Mononuclear cell (primary cell): ENCODE data around the gene NEK9. TPM values are rescaled to one million over a fixed set of nuclear protein-coding genes. Genes with fewer than 3 reads are reported as not detected.
"Not testable (repeated sequence)": the region's sequence is repeated elsewhere in the genome, so short reads cannot be mapped to it uniquely, and the experiment has no call there.

Experiments used
- H3K27me3 ChIP-seq: 2 replicates; pipeline ENCODE4 v1.6.0; 2011; ENCODE audit warnings: low read length, control low read depth; ENCODE audit not compliant: insufficient read depth
- H3K4me1 ChIP-seq: 2 replicates; pipeline ENCODE4 v1.5.1; 2011; ENCODE audit warnings: mild to moderate bottlenecking, low read length, control low read depth; ENCODE audit not compliant: insufficient read depth
- H3K4me3 ChIP-seq: 2 replicates; pipeline ENCODE4 v1.5.1; 2011; ENCODE audit warnings: mild to moderate bottlenecking, low read length, moderate library complexity
- H3K9me3 ChIP-seq: 2 replicates; pipeline ENCODE4 v1.5.1; 2011; ENCODE audit warnings: low read depth, mild to moderate bottlenecking, control low read depth, low read length
- total RNA-seq: library from RNA; depleted of rRNA; stranded (reverse); fragments of >200 nt; gene quantifications from one replicate; pipeline ENCODE4 v1.2.3, GENCODE V29; 2012

The NEK9 gene
- total RNA-seq, 1 donor: 33.3 TPM

DNA sequence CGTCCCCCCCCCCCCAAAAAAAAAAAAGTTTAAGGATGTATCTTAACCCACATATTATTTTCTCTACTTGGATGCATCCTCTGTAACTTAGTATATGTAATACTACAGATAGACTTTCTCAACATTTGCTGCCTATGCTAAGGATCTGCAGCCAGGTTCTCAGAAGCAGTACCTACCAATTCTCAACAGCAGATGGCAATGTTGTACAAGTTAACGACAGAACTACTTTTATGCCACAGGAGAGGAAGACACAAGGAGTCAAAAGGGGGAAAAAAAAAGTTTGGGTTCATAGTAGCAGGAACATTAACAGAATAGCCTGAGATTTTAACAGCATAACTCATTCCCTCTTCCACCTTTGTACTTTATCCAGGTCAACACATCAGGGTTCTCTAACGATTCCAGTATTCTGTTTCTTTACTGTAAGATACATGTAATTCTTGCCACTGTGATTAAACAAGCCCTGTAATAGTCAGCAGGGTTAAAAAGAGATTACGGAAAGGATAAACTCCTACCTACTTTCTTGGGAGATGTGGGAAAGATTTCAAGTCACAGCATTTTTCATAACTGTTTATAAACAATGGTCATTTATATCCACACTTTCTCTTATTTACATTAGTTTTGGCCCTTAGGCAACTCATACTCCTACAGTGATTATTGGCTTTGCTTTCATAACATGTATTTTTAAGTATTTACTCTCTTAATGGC, 5.7 kb upstream of the NEK9 start:
- Histone ChIP-seq H3K27me3 (no peaks in the 10 kb centered on the region), H3K4me1 (peaks cover 10% of the 10 kb centered on the region), H3K9me3 (no peaks in the 10 kb centered on the region), H3K4me3 (no peak overlapping the region)

DNA sequence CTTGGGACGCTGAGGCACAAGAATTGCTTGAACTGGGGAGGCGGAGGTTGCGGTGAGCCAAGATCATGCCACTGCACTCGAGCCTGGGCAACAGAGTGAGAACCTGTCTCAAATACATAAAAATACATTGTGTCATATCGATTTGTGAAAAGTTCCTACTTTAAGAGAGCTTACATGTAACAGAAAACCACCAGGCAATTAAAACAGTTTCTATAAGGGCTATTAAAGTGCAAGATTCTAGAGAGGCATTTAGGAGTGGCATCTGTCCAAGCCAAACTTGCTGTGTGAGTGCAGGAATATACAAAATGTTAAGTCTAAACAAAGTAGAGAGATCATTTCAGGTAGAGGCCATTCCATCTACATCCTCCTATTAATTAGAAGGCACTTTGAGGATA, 1.7 kb upstream of the NEK9 start:
- Histone ChIP-seq H3K9me3 (no peaks in the 10 kb centered on the region), H3K27me3 (no peaks in the 10 kb centered on the region), H3K4me1 (peaks cover 41% of the 10 kb centered on the region), H3K4me3 (no peak overlapping the region)

DNA sequence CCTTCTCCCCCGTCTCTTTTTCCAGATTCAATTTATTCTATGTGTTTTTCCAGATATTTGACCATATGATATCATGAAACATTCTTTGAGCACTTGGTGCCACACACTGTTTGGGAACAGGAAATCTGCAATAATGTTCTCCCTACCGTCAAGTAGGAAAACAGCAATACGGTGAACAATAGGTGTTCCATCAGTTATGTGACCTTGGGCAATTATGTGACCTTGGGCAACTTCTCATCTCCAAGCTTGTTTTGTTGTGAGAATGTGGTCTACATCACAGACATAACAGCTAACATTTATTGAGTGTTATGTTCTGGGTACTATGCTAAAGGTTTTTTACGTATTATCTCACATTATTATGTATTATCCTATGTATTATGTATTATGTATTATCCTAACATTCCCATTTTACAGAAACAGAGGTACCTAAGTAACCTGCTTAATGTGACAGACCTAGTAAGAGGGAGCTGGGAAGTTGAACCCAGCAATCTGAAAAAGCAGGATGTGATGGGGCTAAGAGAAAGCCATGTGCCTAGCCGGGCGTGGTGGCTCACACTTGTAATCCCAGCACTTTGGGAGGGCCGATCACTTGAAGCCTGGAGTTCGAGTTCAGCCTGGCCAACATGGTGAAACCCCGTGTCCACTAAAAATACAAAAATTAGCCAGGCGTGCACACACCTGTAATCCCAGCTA, 1.2 kb upstream of the NEK9 start:
- H3K27me3 ChIP-seq: no peaks in the 10 kb centered on the region
- peak overlapping the region; percentile 76 for H3K4me3 ChIP-seq
- H3K4me1 ChIP-seq: peaks cover 41% of the 10 kb centered on the region
- H3K9me3 ChIP-seq: no peaks in the 10 kb centered on the region

DNA sequence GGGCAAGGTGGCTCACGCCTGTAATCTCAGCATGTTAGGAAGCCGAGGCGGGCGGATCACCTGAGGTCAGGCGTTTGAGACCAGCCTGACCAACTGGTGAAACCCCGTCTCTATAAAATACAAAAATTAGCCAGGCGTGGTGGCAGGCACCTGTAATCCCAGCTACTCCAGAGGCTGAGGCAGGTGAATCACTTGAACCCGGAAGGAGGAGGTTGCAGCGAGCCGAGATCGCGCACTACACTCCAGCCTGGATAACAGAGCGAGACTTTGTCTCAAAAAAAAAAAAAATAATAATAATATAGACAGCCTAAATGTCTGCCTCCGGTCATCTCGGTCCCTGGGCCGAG, 599 bp upstream of the NEK9 start:
- peak overlapping the region; percentile 76 for H3K4me3 ChIP-seq
- H3K4me1 ChIP-seq: peaks cover 41% of the 10 kb centered on the region
- H3K27me3 ChIP-seq, H3K9me3 ChIP-seq: not testable (repeated sequence)

DNA sequence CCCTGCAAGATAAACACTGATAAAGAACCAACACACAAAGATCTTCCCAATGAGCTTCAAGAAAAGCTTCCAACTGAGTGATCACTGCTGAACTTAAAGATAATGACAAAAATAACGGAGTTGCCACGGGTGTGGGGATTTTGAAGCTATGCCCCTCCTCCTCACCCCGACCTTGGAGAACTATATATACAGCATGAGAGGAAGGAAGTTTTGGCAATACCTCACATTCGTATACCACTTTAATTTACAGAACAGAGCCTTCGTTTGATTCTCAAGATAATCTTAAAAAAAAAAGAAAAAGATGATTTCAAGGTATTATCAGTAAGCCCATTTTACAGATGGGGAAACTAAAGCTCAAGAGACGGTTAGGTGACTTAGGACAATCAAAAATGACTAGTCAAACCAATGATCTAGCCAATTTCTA, 715 bp downstream of the NEK9 start:
- H3K9me3 ChIP-seq: no peaks in the 10 kb centered on the region
- H3K27me3 ChIP-seq: no peaks in the 10 kb centered on the region
- H3K4me3 ChIP-seq: peak overlapping the region; percentile 76
- H3K4me1 ChIP-seq: peaks cover 52% of the 10 kb centered on the region

DNA sequence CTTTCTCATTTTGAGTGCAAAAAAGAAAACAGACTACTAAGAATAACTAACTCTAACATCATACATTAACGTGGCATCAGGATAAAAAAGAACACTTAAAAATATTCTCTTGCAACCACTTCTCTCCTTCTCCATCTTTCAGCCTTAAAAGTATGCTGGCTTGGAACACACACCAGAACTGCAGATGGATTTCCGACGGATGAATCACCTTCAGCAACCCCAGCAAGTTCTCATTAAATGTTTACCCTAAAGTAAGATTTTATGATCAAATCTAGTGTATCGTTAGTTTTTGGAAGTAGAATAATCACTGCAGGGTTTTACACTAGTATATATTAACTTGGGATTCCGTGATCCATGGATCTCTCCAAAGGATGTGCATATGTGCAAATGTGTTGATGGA, 1.2 kb downstream of the NEK9 start:
- H3K27me3 ChIP-seq: no peaks in the 10 kb centered on the region
- no peaks in the 10 kb centered on the region for H3K9me3 ChIP-seq
- H3K4me3 ChIP-seq: no peak overlapping the region
- peaks cover 57% of the 10 kb centered on the region for H3K4me1 ChIP-seq

DNA sequence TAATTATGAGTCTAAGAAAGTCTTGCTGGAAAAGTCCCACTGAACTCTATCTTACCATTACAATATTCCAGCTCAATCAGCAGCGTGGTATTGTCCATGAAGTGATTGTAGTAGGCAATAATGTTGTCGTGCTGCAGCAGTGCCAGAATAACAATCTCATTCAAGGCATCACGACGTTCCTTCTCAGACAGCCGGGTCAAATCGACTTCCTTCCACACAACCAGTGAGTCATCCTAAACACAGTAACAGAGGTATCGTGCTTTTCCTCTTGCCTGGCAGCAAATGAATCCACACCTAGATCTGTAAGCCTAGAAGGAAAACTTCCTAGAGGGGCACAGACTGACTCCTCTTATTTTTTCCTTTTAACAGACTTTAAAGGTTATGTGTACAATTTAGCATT, 2.9 kb downstream of the NEK9 start:
- Histone ChIP-seq H3K4me1 (peaks cover 63% of the 10 kb centered on the region), H3K27me3 (no peaks in the 10 kb centered on the region), H3K9me3 (no peaks in the 10 kb centered on the region), H3K4me3 (no peak overlapping the region)

DNA sequence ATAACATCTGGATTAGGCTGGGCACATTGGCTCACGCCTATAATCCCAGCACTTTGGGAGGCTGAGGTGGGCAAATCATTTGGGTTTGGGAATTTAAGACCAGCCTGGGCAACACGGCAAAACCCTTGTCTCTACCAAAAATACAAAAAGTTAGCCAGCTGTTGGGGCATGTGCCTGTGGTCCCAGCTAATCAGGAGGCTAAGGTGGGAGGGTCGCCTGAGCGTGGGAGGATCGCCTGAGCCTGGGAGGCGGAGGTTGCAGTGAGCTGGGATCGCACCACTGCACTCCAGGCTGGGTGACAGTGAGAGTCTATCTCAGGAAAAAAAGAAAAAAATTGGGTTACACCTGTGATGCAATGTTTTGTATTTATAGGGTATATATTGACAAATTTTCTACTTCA, 5.3 kb downstream of the NEK9 start:
- H3K4me3 ChIP-seq: no peak overlapping the region
- no peaks in the 10 kb centered on the region for H3K9me3 ChIP-seq
- no peaks in the 10 kb centered on the region for H3K27me3 ChIP-seq
- peaks cover 49% of the 10 kb centered on the region for H3K4me1 ChIP-seq

DNA sequence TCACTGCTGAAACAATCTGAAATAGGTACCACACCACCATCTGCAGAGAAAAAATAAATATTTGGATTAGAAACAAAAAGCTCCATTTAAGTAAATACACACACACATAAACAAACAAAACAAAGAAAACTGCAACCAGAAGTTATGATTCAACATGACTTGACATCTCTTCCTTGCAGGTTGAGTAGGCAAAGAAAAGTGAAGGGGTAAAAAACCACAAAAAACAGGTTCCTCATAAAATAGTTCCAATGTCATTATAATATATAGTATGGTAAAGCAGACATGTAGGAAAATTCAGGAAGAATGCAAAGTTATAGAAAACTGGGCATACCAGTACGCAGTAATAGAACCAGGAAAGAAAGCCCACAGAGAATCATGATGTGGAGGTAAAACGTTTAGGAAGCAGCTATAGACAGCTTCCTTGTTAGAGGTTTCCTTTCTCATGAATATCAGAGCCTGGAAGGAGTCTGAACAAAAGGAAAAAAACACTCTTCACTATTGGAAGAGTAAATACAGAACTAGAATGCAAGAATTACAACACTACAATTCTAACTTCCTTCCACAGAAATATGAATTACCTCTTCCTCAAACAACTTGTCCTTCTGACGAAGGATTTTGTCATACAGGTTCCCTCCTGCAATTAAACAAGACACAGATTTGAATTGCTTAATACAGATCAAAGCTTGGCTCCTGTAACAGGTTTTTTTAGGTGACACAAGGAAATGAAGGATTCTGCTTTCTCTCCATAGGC, 6.1 kb downstream of the NEK9 start:
- Histone ChIP-seq H3K9me3 (no peaks in the 10 kb centered on the region), H3K4me3 (no peak overlapping the region), H3K4me1 (peaks cover 40% of the 10 kb centered on the region), H3K27me3 (no peaks in the 10 kb centered on the region)

DNA sequence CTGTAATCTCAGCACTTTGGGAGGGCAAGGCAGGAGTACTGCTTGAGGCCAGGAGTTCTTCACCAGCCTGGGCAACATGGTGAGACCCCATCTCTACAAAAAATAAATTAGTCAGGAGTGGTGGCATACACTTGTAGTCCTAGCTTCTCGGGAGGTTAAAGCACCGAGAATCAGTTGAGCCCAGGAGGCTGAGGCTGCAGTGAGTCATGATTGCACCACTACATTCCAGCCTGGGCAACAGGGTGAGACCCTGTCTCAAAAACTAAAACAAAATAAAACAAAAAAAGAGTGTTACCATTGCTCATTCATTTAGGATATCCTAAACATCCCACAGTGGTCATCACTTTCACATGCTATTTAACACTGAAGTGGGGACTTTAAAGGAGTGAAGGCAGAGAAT, 7.8 kb downstream of the NEK9 start:
- H3K27me3 ChIP-seq: no peaks in the 10 kb centered on the region
- no peaks in the 10 kb centered on the region for H3K9me3 ChIP-seq
- H3K4me3 ChIP-seq: no peak overlapping the region
- peaks cover 26% of the 10 kb centered on the region for H3K4me1 ChIP-seq

DNA sequence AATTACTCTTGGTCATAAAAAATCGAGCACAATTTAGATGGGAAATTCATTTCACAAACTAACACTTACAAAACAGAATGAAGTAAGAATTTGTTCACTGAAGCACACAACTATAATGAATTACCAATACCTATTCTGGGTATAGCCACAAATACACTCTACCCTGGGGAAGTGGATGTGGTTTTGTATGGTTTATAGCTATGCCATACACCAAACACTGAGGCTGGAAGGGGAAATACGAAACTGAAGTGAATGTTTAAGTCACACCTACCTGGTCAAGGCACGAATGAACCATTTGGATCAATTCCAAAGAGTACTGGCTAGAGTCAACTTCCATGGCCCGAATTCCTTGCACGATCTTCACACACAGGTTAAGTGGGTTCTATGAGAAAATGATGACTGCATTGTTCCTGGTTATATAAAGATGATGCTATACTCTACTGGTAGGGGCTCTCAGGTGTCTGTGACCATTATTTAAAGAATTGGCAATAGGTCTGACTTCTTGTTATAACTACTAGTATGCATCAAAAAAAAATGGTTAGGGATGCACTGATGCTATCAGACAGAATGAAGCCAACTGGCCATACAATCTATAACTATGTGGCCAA, 12.8 kb downstream of the NEK9 start:
- Histone ChIP-seq H3K9me3 (no peaks in the 10 kb centered on the region), H3K4me3 (no peak overlapping the region), H3K4me1 (no peaks in the 10 kb centered on the region), H3K27me3 (no peaks in the 10 kb centered on the region)

DNA sequence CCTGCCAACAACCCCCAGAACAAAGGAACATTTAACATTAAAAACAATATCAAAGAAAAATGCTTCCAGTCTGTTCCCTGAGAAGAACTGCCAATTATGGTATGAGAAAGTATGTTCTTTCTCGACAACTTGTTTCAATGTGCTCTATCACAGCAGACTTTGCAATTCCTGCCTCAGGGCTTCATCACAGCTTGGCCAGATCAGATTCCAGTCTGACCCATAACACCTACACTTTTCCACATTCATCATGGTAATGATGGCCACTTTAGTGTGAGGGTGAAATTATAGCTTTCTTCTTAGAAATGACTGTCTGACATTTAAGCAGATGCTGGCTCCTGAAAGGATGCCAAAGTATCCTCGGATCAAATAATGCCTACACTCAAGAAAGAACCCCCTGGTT, 17.0 kb downstream of the NEK9 start:
- Histone ChIP-seq H3K9me3 (no peaks in the 10 kb centered on the region), H3K4me3 (no peak overlapping the region), H3K27me3 (no peaks in the 10 kb centered on the region), H3K4me1 (no peaks in the 10 kb centered on the region)

DNA sequence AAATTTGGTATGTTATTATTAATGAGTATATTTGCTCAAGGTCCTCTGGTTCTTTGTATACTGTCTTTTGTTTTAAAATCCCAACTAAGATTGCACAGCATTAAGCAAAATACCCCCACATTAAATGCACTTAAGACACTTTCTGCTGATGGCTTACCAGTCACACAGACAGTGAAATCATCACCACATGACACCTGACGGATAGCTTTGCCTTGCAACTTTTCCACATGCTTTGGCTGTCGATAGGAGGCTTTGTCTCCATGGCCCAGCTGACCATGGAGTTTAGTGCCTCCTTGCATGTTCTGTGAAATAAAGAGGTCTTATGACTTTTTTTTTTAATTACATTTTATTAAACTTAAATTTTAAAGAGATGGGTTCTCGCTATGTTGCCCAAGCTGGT, 19.7 kb downstream of the NEK9 start:
- no peaks in the 10 kb centered on the region for H3K9me3 ChIP-seq
- H3K27me3 ChIP-seq: no peaks in the 10 kb centered on the region
- no peak overlapping the region for H3K4me3 ChIP-seq
- H3K4me1 ChIP-seq: no peaks in the 10 kb centered on the region

DNA sequence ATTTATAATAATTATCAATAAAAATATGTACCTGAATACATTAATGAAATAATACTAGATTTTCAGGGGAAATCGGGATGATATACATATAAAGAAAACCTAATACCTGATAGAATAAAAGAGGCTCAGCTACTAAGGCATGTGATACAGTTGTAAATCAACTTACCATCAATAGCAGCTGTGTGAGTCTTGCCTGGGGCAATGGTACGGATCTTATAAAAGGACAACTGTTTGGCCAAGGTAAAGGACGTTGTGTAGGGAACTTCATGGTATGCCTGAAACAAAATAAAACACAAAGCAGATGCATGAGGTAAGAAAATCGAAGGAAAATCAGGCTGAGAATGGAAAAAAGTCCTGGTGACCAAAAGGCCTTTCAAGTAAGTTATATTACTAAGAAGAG, 25.4 kb downstream of the NEK9 start:
- H3K4me3 ChIP-seq: no peak overlapping the region
- H3K9me3 ChIP-seq: no peaks in the 10 kb centered on the region
- no peaks in the 10 kb centered on the region for H3K4me1 ChIP-seq
- H3K27me3 ChIP-seq: no peaks in the 10 kb centered on the region

DNA sequence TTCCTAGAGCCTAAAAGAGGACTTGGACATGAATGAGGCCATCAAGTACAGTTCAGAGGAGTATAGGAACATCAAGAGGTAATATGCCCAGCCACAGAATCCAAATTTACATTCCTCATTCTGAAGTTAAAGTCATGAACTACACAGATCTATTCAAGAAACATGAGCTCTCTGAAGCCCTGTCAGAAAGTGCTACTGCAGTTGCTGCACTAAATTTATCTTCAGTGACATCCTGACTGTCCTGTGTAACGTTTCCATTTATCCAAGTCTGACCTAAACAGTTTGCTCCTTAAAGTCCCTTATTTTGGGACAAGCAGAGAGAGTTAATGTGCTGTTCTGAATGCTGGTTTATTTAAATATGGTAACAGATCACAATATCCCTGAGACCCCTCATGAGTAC, 28.2 kb downstream of the NEK9 start:
- Histone ChIP-seq H3K4me3 (no peak overlapping the region), H3K4me1 (no peaks in the 10 kb centered on the region), H3K9me3 (no peaks in the 10 kb centered on the region), H3K27me3 (no peaks in the 10 kb centered on the region)
